Trophoblast cell (in vitro differentiated cells and primary cell): ENCODE measurements around the gene PLEKHA7.

Experiments used
- DNase-seq, 2 donors: peaks; one replicate each; pipeline ENCODE4 v3.0.0-alpha.2; 2016
- H2AFZ ChIP-seq: 2 replicates; pipeline ENCODE4 v1.6.1; 2013; ENCODE audit warnings: low read length, moderate library complexity, mild to moderate bottlenecking; ENCODE audit not compliant: insufficient read depth, poor library complexity
- H2AK5ac ChIP-seq: 2 replicates; pipeline ENCODE4 v1.6.1; 2013; ENCODE audit warnings: mild to moderate bottlenecking, low read length
- H2BK120ac ChIP-seq: 2 replicates; pipeline ENCODE4 v1.6.1; 2013; ENCODE audit warnings: low read length, mild to moderate bottlenecking, moderate library complexity; ENCODE audit not compliant: insufficient read depth, poor library complexity
- H2BK12ac ChIP-seq: 2 replicates; pipeline ENCODE4 v1.6.1; 2013; ENCODE audit warnings: mild to moderate bottlenecking, low read length, moderate library complexity
- H2BK5ac ChIP-seq: 2 replicates; pipeline ENCODE4 v1.6.1; 2013; ENCODE audit warnings: low read length, low read depth, moderate library complexity, mild to moderate bottlenecking; ENCODE audit not compliant: poor library complexity
- H3K14ac ChIP-seq: 2 replicates; pipeline ENCODE4 v1.6.1; 2013; ENCODE audit warnings: mild to moderate bottlenecking, low read length
- H3K18ac ChIP-seq: 2 replicates; pipeline ENCODE4 v1.6.1; 2013; ENCODE audit warnings: mild to moderate bottlenecking, low read length
- H3K23ac ChIP-seq: 2 replicates; pipeline ENCODE4 v1.6.1; 2013; ENCODE audit warnings: low read length
- H3K27ac ChIP-seq: 2 replicates; pipeline ENCODE4 v1.5.1; 2013; ENCODE audit warnings: low read depth, mild to moderate bottlenecking, inconsistent platforms, low read length, moderate library complexity
- H3K27me3 ChIP-seq: 2 replicates; pipeline ENCODE4 v1.6.1; 2013; ENCODE audit warnings: inconsistent platforms, mild to moderate bottlenecking, low read length, moderate library complexity; ENCODE audit not compliant: insufficient read depth
- H3K36me3 ChIP-seq, 2 experiments: 1 replicate in 1 of 2; 2 replicates in 1 of 2; pipeline ENCODE4 v1.6.1; 2013; ENCODE audit warnings: low read length in 2 of 2, mild to moderate bottlenecking in 2 of 2, moderate library complexity in 1 of 2; ENCODE audit not compliant: insufficient read depth in 2 of 2, control insufficient read depth in 1 of 2
- H3K4ac ChIP-seq: 2 replicates; pipeline ENCODE4 v1.6.1; 2013; ENCODE audit warnings: low read depth, mild to moderate bottlenecking, low read length, moderate library complexity
- H3K4me1 ChIP-seq, 2 experiments: 1 replicate in 1 of 2; 2 replicates in 1 of 2; pipeline ENCODE4 v1.6.1; 2013; ENCODE audit warnings: low read length in 2 of 2, mild to moderate bottlenecking in 2 of 2, moderate library complexity in 1 of 2; ENCODE audit not compliant: insufficient read depth in 2 of 2, control insufficient read depth in 1 of 2
- H3K4me2 ChIP-seq: 2 replicates; pipeline ENCODE4 v1.6.1; 2013; ENCODE audit warnings: inconsistent platforms, mild to moderate bottlenecking, low read length, moderate library complexity
- H3K4me3 ChIP-seq: 2 replicates; pipeline ENCODE4 v1.5.1; 2013; ENCODE audit warnings: mild to moderate bottlenecking, low read depth, low read length, inconsistent platforms
- H3K79me1 ChIP-seq: one replicate; pipeline ENCODE4 v1.6.1; 2013; ENCODE audit warnings: low read length
- H3K79me2 ChIP-seq: 2 replicates; pipeline ENCODE4 v1.6.1; 2013; ENCODE audit warnings: low read length, mild to moderate bottlenecking; ENCODE audit not compliant: control insufficient read depth, insufficient read depth, poor library complexity
- H3K9ac ChIP-seq: 2 replicates; pipeline ENCODE4 v1.6.1; 2013; ENCODE audit warnings: mild to moderate bottlenecking, low read length
- H3K9me3 ChIP-seq: 2 replicates; pipeline ENCODE4 v1.6.1; 2013; ENCODE audit warnings: low read depth, mild to moderate bottlenecking, control low read depth, inconsistent platforms, low read length; ENCODE audit not compliant: insufficient read depth
- H4K12ac ChIP-seq: 2 replicates; pipeline ENCODE4 v1.6.1; 2013; ENCODE audit warnings: low read depth, mild to moderate bottlenecking, low read length, moderate library complexity
- H4K8ac ChIP-seq: 2 replicates; pipeline ENCODE4 v1.6.1; 2013; ENCODE audit warnings: low read depth, mild to moderate bottlenecking, low read length, moderate library complexity
- H4K91ac ChIP-seq: one replicate; pipeline ENCODE4 v1.6.1; 2013; ENCODE audit warnings: low read depth, mild to moderate bottlenecking, low read length, moderate library complexity
- WGBS: extraction: QIAGEN DNeasy Blood & Tissue Kit; methylation state at CpG from one replicate; pipeline ENCODE4 v1.1.7; 2013; ENCODE audit warnings: missing lambda C conversion rate; ENCODE audit not compliant: insufficient read length, insufficient coverage; ENCODE audit errors: extremely low coverage; 5-methylcytosine and 5-hydroxymethylcytosine counted together

Gene PLEKHA7

GRCh38 chr11:16893456-16894066 lies 120.7 kb downstream of the PLEKHA7 start:
- H3K4ac ChIP-seq, result no peak overlapping the region
- peak overlapping the region; percentile 40 for H3K4me2 ChIP-seq

GRCh38 chr11:16891964-16892363 lies 122.2 kb downstream of the PLEKHA7 start:
- H3K36me3 ChIP-seq, result peaks cover 0 to 3% of the 10 kb centered on the region in 2 experiments
- H3K23ac ChIP-seq, result no peak overlapping the region
- WGBS, result no CpG with 5 or more reads among the region's 1 CpG
- no peaks in the 10 kb centered on the region for H3K9me3 ChIP-seq
- peaks cover 21% of the 10 kb centered on the region for H3K79me1 ChIP-seq
- H3K27ac ChIP-seq, result no peak overlapping the region
- H4K12ac ChIP-seq, result no peak overlapping the region
- no peak overlapping the region for H4K8ac ChIP-seq
- H2AK5ac ChIP-seq, result no peak overlapping the region
- peak overlapping the region; percentile 20 for H2BK12ac ChIP-seq
- peak overlapping the region; percentile 0 for H2BK5ac ChIP-seq
- H3K79me2 ChIP-seq, result peaks cover 7% of the 10 kb centered on the region
- H4K91ac ChIP-seq, result peak overlapping the region; percentile 25
- no peak overlapping the region for H2AFZ ChIP-seq
- no peak overlapping the region for H3K9ac ChIP-seq
- H3K4me1 ChIP-seq, result peaks cover 10 to 28% of the 10 kb centered on the region in 2 experiments
- H3K18ac ChIP-seq, result no peak overlapping the region
- peak overlapping the region; percentile 29 for H2BK120ac ChIP-seq
- H3K27me3 ChIP-seq, result no peaks in the 10 kb centered on the region
- peak in 1 of 2 donors; percentile 64 for DNase-seq
- H3K4me2 ChIP-seq, result no peak overlapping the region
- H3K4ac ChIP-seq, result peak overlapping the region; percentile 65
- no peak overlapping the region for H3K14ac ChIP-seq
- H3K4me3 ChIP-seq, result no peak overlapping the region

More at GRCh38 chr11:16893456-16894066, 120.7 kb downstream of the PLEKHA7 start:
- H3K14ac ChIP-seq, result peak overlapping the region; percentile 54
- DNase-seq, result peak; percentile 37 to 50
- H2BK120ac ChIP-seq, result peak overlapping the region; percentile 34
- peak overlapping the region; percentile 3 for H2BK5ac ChIP-seq
- no peaks in the 10 kb centered on the region for H3K36me3 ChIP-seq
- peak overlapping the region; percentile 42 for H2BK12ac ChIP-seq
- no peak overlapping the region for H2AFZ ChIP-seq
- H4K12ac ChIP-seq, result no peak overlapping the region
- peaks cover 9% of the 10 kb centered on the region for H3K79me1 ChIP-seq
- H3K4me1 ChIP-seq, result peaks cover 7 to 25% of the 10 kb centered on the region in 2 experiments
- H4K8ac ChIP-seq, result no peak overlapping the region
- peak overlapping the region; percentile 90 for H3K27ac ChIP-seq
- no peak overlapping the region for H3K4me3 ChIP-seq
- no CpG with 5 or more reads among the region's 4 CpGs for WGBS
- peak overlapping the region; percentile 20 for H4K91ac ChIP-seq
- H3K79me2 ChIP-seq, result no peaks in the 10 kb centered on the region
- H3K9me3 ChIP-seq, result no peaks in the 10 kb centered on the region
- no peak overlapping the region for H3K18ac ChIP-seq
- H3K27me3 ChIP-seq, result no peaks in the 10 kb centered on the region
- no peak overlapping the region for H2AK5ac ChIP-seq
- no peak overlapping the region for H3K23ac ChIP-seq
- H3K9ac ChIP-seq, result no peak overlapping the region

DNA sequence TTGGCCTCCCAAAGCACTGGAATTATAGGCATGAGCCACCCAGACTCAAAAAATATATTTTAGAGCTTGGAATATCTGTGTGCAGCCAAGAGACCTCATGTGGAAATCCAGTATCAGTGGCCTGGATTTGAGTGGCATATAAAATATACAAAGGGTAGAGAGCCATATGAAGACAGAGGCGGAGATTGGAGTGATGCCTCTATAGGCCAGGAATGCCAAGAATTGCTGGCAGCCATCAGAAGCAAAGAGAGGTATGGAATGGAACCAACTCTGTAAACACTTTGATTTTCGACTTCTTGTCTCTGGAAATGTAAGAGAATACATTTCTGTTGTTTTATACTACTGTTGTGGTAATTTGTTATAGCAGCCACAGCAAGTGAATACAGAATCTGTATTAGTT lies 123.0 kb downstream of the PLEKHA7 start:
- Histone ChIP-seq H3K4me3 (no peak overlapping the region), H2AFZ (no peak overlapping the region), H2BK120ac (no peak overlapping the region), H4K12ac (no peak overlapping the region), H3K9me3 (no peaks in the 10 kb centered on the region), H2AK5ac (no peak overlapping the region), H3K27ac (peak overlapping the region; percentile 33), H4K91ac (peak overlapping the region; percentile 78), H4K8ac (no peak overlapping the region), H2BK12ac (no peak overlapping the region), H3K4me2 (no peak overlapping the region), H3K18ac (no peak overlapping the region), H3K4ac (peak overlapping the region; percentile 41), H2BK5ac (peak overlapping the region; percentile 50), H3K23ac (no peak overlapping the region), H3K79me2 (peaks cover 7% of the 10 kb centered on the region), H3K14ac (no peak overlapping the region), H3K79me1 (peaks cover 21% of the 10 kb centered on the region), H3K9ac (no peak overlapping the region), H3K4me1 (peaks cover 10 to 28% of the 10 kb centered on the region in 2 experiments), H3K27me3 (no peaks in the 10 kb centered on the region), H3K36me3 (peaks cover 0 to 3% of the 10 kb centered on the region in 2 experiments)
- WGBS, result no CpG with 5 or more reads among the region's 2 CpGs
- DNase-seq, result peak in 1 of 2 donors; percentile 66

DNA sequence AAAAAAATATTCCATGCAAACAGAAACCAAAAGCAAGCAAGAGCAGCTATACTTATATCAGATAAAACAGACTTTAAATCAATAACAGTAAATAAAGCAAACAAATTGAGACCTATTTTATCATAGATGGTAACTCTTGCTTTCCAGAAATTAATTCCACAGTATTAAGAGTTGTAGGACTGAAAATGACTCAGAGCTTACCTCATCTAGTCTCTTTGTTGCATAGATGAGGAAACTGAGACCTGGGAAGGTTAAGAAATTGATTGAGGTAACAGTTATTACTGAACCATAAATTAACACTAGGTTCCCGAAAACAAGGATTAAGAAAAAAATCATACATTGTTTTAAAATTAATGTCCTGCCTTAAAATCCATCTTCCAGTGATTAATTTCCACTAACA lies 123.8 kb downstream of the PLEKHA7 start:
- H3K36me3 ChIP-seq, result peaks cover 0 to 3% of the 10 kb centered on the region in 2 experiments
- H3K18ac ChIP-seq, result no peak overlapping the region
- no peak overlapping the region for H3K27ac ChIP-seq
- H2BK12ac ChIP-seq, result no peak overlapping the region
- no CpG with 5 or more reads among the region's 1 CpG for WGBS
- H2AFZ ChIP-seq, result no peak overlapping the region
- peaks cover 10 to 28% of the 10 kb centered on the region in 2 experiments for H3K4me1 ChIP-seq
- peaks cover 22% of the 10 kb centered on the region for H3K79me1 ChIP-seq
- no peak for DNase-seq
- H3K27me3 ChIP-seq, result no peaks in the 10 kb centered on the region
- H3K9me3 ChIP-seq, result no peaks in the 10 kb centered on the region
- no peak overlapping the region for H2AK5ac ChIP-seq
- no peak overlapping the region for H2BK5ac ChIP-seq
- H3K23ac ChIP-seq, result no peak overlapping the region
- no peak overlapping the region for H2BK120ac ChIP-seq
- no peak overlapping the region for H3K9ac ChIP-seq
- H3K4ac ChIP-seq, result no peak overlapping the region
- peaks cover 8% of the 10 kb centered on the region for H3K79me2 ChIP-seq
- no peak overlapping the region for H3K4me3 ChIP-seq
- H3K14ac ChIP-seq, result no peak overlapping the region
- no peak overlapping the region for H4K8ac ChIP-seq
- H4K12ac ChIP-seq, result no peak overlapping the region
- no peak overlapping the region for H4K91ac ChIP-seq
- H3K4me2 ChIP-seq, result no peak overlapping the region
